NCI-H2196 (cell line): ENCODE results near the gene SETD2.

Experiments
- DNase-seq: peaks from one replicate; lab custom pipeline; 2025; ENCODE audit not compliant: unreplicated experiment; lab: John Stamatoyannopoulos, UW

Gene SETD2

GRCh38 chr3:47010111-47010712 is 153.7 kb downstream of the SETD2 start:
- DNase-seq: no peak

GRCh38 chr3:47009225-47010110 is 154.4 kb downstream of the SETD2 start:
- no peak for DNase-seq

GRCh38 chr3:47008851-47009224 is 155.1 kb downstream of the SETD2 start:
- no peak for DNase-seq

GRCh38 chr3:47008234-47008796 is 155.6 kb downstream of the SETD2 start:
- DNase-seq: no peak

- no peak for DNase-seq
These were observed 156.3 kb downstream of the SETD2 start for GRCh38 chr3:47007482-47008233.

GRCh38 chr3:47007001-47007400 is 156.9 kb downstream of the SETD2 start:
- DNase-seq: no peak

- DNase-seq: no peak
These were observed 157.7 kb downstream of the SETD2 start for GRCh38 chr3:47006145-47006651.

- DNase-seq: no peak
These were observed 158.4 kb downstream of the SETD2 start for GRCh38 chr3:47005212-47006144.

- DNase-seq: no peak
These were observed 159.3 kb downstream of the SETD2 start for GRCh38 chr3:47004369-47005211.

- DNase-seq: no peak
These were observed 160.2 kb downstream of the SETD2 start for GRCh38 chr3:47003461-47004368.

GRCh38 chr3:47003056-47003410 is 160.9 kb downstream of the SETD2 start:
- no peak for DNase-seq

- no peak for DNase-seq
These were observed 161.5 kb downstream of the SETD2 start for GRCh38 chr3:47002171-47003055.

GRCh38 chr3:47001731-47002170 is 162.2 kb downstream of the SETD2 start:
- no peak for DNase-seq

GRCh38 chr3:47000922-47001730 is 162.8 kb downstream of the SETD2 start:
- no peak for DNase-seq

GRCh38 chr3:47000198-47000815 is 163.6 kb downstream of the SETD2 start:
- DNase-seq: no peak
